Prostate gland (tissue), 2 donors: ENCODE data around the gene CHMP3. TPM values are rescaled to one million over a fixed set of nuclear protein-coding genes. Genes with fewer than 3 reads are reported as not detected.
A peak's percentile ranks its signal among the peaks of the same experiment; 100 is the strongest.

Source experiments
- DNase-seq: peaks from one replicate; pipeline ENCODE4 v3.0.0-alpha.2; 2019; ENCODE audit warnings: low spot score
- H3K27ac ChIP-seq, 2 donors: fragments of 200-600 bp; sonication (generic); 2 replicates each; pipeline ENCODE4 v1.5.1; 2017 to 2019
- H3K27me3 ChIP-seq: fragments of 200-600 bp; sonication (generic); replicated peaks from 2 replicates; pipeline ENCODE4 v1.5.1; 2019; ENCODE audit not compliant: insufficient read depth
- H3K36me3 ChIP-seq, 2 donors: fragments of 200-600 bp; sonication (generic); 1 replicate in 1 of 2; 2 replicates in 1 of 2; pipeline versions ENCODE4 v1.5.1 to v1.8.1; 2017 to 2019
- H3K4me1 ChIP-seq: fragments of 200-600 bp; sonication (generic); replicated peaks from 2 replicates; pipeline ENCODE4 v1.5.1; 2019
- H3K4me3 ChIP-seq, 2 donors: fragments of 200-600 bp; sonication (generic); 2 replicates each; pipeline ENCODE4 v1.5.1; 2017 to 2019
- H3K9me3 ChIP-seq: fragments of 200-600 bp; sonication (generic); 2 replicates; pipeline ENCODE4 v1.5.1; 2017
- POLR2A ChIP-seq: fragments of 450-650 bp; IDR thresholded peaks from one replicate; pipeline ENCODE4 v1.6.1; 2016; ENCODE audit warnings: antibody characterized with exemption, mild to moderate bottlenecking
- POLR2AphosphoS5 ChIP-seq: sonication (generic); formaldehyde crosslinking; IDR thresholded peaks from one replicate; pipeline ENCODE4 v1.6.1; 2017; ENCODE audit warnings: antibody characterized with exemption
- WGBS: methylation state at CpG from one replicate; pipeline ENCODE4 v1.1.5; 2018; 5-methylcytosine and 5-hydroxymethylcytosine counted together
- intact Hi-C: fragments of 100-400 bp; cut with DNase I; formaldehyde crosslinking; loops from one replicate; pipeline ENCODE4 v1.14.2; 2022
- total RNA-seq, 2 donors: library from RNA; depleted of rRNA; stranded (reverse); fragments of >200 nt; gene quantifications; one replicate each; pipeline ENCODE4 v1.1.0, GENCODE V29; 2016
- TF ChIP-seq, protein P1 (sequence below), 4 experiments: fragments of 200-600 bp in 2 of 4; fragments of 450-650 bp in 2 of 4; sonication (generic) in 2 of 4; IDR thresholded peaks; 1 replicate in 3 of 4; 2 replicates in 1 of 4; pipeline ENCODE4 v1.5.1; 2016 to 2019; ENCODE audit warnings: antibody characterized with exemption in 4 of 4, mild to moderate bottlenecking in 2 of 4, moderate library complexity in 2 of 4

The CHMP3 gene
- total RNA-seq, 2 donors from 2014 or later = 109 to 126 TPM

DNA sequence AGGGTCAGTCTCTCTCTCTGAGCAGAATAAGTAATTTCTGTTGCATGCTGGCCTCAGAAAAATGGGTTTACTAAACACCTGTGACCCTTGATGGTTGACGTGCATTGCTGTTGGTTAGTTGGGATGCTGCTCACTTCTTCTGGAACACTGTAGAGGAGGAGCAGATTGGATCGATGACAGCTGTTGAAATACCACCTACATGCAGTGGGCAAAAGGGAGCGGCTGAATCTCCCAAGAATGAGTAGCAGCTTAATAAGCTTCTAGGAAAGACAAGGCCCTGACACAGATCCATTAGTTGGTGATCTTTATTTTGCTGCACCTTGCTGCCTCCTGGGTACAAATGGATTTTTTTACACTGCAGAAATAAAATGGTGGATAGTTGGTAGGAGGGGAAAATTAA lies 78.9 kb downstream of the CHMP3 start:
- no peak overlapping the region for H3K4me3 ChIP-seq

DNA sequence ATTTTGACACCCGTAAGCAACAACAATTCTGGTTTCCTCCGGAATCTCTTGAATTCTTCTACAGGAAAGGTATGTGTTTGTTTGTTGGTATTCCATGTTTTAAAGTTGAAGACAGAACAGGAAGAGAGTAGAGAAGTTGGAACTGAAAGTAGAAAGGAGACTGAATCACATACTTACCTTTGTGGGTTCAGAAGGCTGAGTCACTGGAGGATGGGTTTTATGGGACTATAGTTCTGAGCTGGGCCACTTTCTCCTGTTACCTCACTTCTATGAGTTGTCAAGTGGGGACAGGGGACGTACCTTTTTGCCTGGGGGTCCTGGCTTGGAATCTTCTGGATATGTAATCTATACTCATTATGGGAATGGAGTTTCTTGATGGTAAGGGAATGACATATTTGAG lies 81.2 kb downstream of the CHMP3 start:
- H3K4me1 ChIP-seq = no peaks in the 10 kb centered on the region
- H3K9me3 ChIP-seq = no peaks in the 10 kb centered on the region
- no peak overlapping the region for H3K4me3 ChIP-seq
- no peaks in the 10 kb centered on the region for H3K27me3 ChIP-seq
- peak overlapping the region in 1 of 2 donors; percentile 42 for H3K27ac ChIP-seq
- TF ChIP-seq POLR2A (no peak), POLR2AphosphoS5 (no peak)
- TF ChIP-seq, protein P1, sequence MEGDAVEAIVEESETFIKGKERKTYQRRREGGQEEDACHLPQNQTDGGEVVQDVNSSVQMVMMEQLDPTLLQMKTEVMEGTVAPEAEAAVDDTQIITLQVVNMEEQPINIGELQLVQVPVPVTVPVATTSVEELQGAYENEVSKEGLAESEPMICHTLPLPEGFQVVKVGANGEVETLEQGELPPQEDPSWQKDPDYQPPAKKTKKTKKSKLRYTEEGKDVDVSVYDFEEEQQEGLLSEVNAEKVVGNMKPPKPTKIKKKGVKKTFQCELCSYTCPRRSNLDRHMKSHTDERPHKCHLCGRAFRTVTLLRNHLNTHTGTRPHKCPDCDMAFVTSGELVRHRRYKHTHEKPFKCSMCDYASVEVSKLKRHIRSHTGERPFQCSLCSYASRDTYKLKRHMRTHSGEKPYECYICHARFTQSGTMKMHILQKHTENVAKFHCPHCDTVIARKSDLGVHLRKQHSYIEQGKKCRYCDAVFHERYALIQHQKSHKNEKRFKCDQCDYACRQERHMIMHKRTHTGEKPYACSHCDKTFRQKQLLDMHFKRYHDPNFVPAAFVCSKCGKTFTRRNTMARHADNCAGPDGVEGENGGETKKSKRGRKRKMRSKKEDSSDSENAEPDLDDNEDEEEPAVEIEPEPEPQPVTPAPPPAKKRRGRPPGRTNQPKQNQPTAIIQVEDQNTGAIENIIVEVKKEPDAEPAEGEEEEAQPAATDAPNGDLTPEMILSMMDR (IDR thresholded peaks at IDR 0.05) = no peak
- intact Hi-C loops = no loop called here
- DNase-seq = no peak
- WGBS = 93% methylated on average over 3 of the region's 3 CpGs
- peaks cover 0 to 19% of the 10 kb centered on the region in 2 donors for H3K36me3 ChIP-seq

More for the DNA sequence above, 78.9 kb downstream of the CHMP3 start:
- intact Hi-C loops = no loop called here
- peaks cover 0 to 11% of the 10 kb centered on the region in 2 donors for H3K36me3 ChIP-seq
- H3K4me1 ChIP-seq = no peaks in the 10 kb centered on the region
- H3K9me3 ChIP-seq = no peaks in the 10 kb centered on the region
- TF ChIP-seq POLR2AphosphoS5 (no peak), POLR2A (no peak)
- TF ChIP-seq, protein P1 (IDR thresholded peaks at IDR 0.05) = no peak
- no peak for DNase-seq
- no peak overlapping the region for H3K27ac ChIP-seq
- H3K27me3 ChIP-seq = no peaks in the 10 kb centered on the region
- WGBS = 92% methylated on average over 3 of the region's 3 CpGs

DNA sequence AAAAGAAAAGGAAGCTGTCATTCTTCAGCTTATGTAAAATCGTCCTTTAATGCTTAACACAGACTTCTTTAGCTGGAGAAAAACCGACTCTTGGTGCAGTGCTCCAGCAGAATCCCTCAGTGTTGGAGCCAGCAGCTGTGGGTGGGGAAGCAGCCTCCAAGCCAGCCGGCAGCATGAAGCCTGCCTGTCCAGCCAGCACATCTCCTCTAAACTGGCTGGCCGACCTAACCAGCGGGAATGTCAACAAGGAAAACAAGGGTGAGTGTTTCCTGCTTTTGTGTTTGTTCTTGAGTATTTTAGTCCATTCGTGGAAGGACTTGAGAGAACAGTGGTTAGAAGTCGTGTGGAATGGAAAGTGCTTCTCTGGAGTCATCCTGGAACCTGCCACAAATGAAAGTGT lies 83.1 kb downstream of the CHMP3 start:
- H3K27me3 ChIP-seq = no peaks in the 10 kb centered on the region
- H3K36me3 ChIP-seq = peaks cover 4 to 19% of the 10 kb centered on the region in 2 donors
- TF ChIP-seq POLR2A (no peak), POLR2AphosphoS5 (peak; percentile 59)
- TF ChIP-seq, protein P1 (IDR thresholded peaks at IDR 0.05) = no peak
- peak; percentile 58 for DNase-seq
- H3K9me3 ChIP-seq = no peaks in the 10 kb centered on the region
- H3K27ac ChIP-seq = no peak overlapping the region
- no peak overlapping the region for H3K4me3 ChIP-seq
- no peaks in the 10 kb centered on the region for H3K4me1 ChIP-seq
- intact Hi-C loops = no loop called here
- 37% methylated on average over 7 of the region's 7 CpGs for WGBS

DNA sequence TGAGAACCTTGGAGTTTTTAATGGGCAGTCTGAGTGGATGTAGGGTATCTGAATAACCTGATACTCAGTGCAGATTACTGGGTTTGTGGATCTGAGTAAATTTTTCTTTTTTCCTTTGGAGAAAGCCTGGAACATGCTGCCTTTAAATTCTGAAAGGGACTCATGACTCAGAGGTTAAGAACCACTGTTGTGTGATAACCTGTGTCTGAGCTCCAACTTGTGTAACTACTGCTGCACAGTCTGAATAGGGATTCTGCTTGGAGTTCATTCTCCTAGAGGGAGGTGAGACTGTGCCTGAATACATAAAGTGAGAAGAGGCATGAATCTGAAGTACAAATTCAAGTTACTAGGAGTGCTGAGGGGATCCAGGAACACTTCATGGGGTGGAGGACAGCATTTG lies 85.9 kb downstream of the CHMP3 start:
- Histone ChIP-seq H3K36me3 (peaks cover 8 to 12% of the 10 kb centered on the region in 2 donors), H3K4me3 (no peak overlapping the region), H3K27me3 (no peaks in the 10 kb centered on the region), H3K27ac (no peak overlapping the region), H3K9me3 (no peaks in the 10 kb centered on the region), H3K4me1 (no peaks in the 10 kb centered on the region)
- DNase-seq = no peak
- intact Hi-C loops = no loop called here
- no peak for TF ChIP-seq POLR2A
- TF ChIP-seq, protein P1 (IDR thresholded peaks at IDR 0.05) = no peak
- no peak for TF ChIP-seq POLR2AphosphoS5

DNA sequence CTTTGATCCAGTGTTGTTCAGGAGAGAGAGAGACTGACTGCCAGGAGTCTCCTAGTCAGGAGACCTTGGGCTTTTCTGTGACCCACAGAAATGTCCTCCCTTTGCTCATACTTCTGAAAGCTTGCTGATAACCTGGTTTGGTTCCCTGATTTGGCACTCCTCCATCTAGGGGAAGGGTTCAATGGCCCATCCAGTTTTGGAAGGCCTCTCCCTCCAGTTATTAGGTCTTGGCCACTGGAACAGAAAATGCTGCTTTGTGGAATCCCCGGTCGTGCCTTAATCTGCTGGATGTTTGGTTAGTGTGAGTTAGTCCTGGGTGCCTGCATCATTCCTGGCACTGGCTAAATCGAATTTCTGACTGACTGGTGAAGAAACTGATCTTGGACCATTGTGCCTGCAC lies 86.3 kb downstream of the CHMP3 start:
- no peak overlapping the region for H3K27ac ChIP-seq
- H3K36me3 ChIP-seq = peaks cover 8 to 12% of the 10 kb centered on the region in 2 donors
- H3K27me3 ChIP-seq = no peaks in the 10 kb centered on the region
- no peak for DNase-seq
- H3K4me1 ChIP-seq = no peaks in the 10 kb centered on the region
- intact Hi-C loops = no loop called here
- H3K9me3 ChIP-seq = no peaks in the 10 kb centered on the region
- 90% methylated on average over 3 of the region's 3 CpGs for WGBS
- H3K4me3 ChIP-seq = no peak overlapping the region
- TF ChIP-seq, protein P1 (IDR thresholded peaks at IDR 0.05) = no peak
- TF ChIP-seq POLR2A = no peak
- no peak for TF ChIP-seq POLR2AphosphoS5
